A673 (cell line): ENCODE data around the gene CC2D1A.

ENCODE experiments used
- EZH2 ChIP-seq: fragments of 200-600 bp; sonication (generic); IDR thresholded peaks from 2 replicates; pipeline ENCODE4 v1.6.1; 2017; ENCODE audit warnings: borderline replicate concordance, low read depth, mild to moderate bottlenecking, mixed read lengths, antibody characterized with exemption, low read length; ENCODE audit not compliant: poor library complexity, severe bottlenecking
- TF ChIP-seq, protein P1 (sequence below): fragments of 300-800, 200-600 bp; sonication (generic); conservative IDR thresholded peaks from 2 replicates; pipeline ENCODE4 v1.5.1; 2017; ENCODE audit warnings: low read depth, mild to moderate bottlenecking, antibody characterized with exemption, low read length, moderate library complexity, mixed read lengths

DNA sequence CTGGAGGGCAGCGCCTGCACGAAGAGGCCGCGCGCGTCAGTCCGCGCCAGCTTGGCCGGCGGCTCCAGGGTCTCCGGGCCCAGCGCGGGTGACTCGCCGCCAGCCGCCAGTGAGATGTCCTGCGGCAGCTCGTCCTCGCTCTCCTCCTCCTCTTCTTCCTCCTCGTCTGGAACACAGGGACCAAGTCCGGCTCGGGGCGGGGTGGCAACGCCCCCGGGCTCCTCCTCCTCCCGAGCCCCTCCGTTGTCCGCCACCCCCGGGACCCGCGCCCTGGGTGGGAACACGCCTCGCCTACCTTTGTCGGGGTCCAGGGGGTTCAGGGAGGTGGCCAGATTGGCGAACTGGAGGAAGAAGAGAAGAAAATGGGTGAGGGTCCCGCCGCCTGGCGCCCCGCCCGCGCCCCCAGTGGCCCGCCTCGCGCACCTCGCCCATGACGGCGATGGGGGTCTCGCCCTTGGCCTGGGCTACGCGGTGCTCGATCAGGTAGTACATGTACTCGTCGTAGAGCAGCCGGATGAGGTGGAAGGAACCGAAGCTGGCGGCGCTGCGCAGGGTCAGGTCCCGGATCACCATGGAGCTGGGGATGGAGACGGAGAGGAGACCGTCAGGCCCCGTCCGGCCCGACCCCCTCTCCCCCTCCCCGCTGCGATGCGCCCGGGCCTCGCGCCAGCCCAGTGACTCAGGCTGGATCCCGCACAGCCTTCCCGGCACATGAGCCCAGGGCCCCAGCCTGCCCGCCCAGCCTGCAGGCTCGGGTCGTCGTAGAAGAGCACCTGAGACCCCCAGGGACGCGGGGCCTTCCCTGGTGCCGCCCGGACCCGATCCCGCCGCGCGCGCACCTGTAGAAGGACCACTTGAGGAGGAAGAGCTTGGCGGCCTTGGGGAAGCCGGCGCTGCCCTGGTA, 57.0 kb downstream of the CC2D1A start:
- TF ChIP-seq, protein P1, sequence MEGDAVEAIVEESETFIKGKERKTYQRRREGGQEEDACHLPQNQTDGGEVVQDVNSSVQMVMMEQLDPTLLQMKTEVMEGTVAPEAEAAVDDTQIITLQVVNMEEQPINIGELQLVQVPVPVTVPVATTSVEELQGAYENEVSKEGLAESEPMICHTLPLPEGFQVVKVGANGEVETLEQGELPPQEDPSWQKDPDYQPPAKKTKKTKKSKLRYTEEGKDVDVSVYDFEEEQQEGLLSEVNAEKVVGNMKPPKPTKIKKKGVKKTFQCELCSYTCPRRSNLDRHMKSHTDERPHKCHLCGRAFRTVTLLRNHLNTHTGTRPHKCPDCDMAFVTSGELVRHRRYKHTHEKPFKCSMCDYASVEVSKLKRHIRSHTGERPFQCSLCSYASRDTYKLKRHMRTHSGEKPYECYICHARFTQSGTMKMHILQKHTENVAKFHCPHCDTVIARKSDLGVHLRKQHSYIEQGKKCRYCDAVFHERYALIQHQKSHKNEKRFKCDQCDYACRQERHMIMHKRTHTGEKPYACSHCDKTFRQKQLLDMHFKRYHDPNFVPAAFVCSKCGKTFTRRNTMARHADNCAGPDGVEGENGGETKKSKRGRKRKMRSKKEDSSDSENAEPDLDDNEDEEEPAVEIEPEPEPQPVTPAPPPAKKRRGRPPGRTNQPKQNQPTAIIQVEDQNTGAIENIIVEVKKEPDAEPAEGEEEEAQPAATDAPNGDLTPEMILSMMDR = no peak
- TF ChIP-seq EZH2 = no peak
